Aorta (tissue), 5 donors: Measurements from ENCODE around the gene LPP. TPM values are rescaled to one million over a fixed set of nuclear protein-coding genes. Genes with fewer than 3 reads are reported as not detected.

Experiments used
- ATAC-seq: fragments of 200-7000 bp; cut with Tn5 transposase; one replicate; pipeline ENCODE4 v1.9.1; 2022; ENCODE audit warnings: moderate library complexity; ENCODE audit not compliant: low FRiP score
- DNase-seq, 2 donors: peaks; one replicate each; pipeline ENCODE4 v3.0.0-alpha.2; 2020
- H3K27ac ChIP-seq, 2 donors: one replicate each; pipeline ENCODE4 v1.5.1; 2013; ENCODE audit warnings: low read length in 2 of 2, mild to moderate bottlenecking in 2 of 2, moderate library complexity in 2 of 2, control low read depth in 1 of 2, inconsistent platforms in 1 of 2, low read depth in 1 of 2
- H3K27me3 ChIP-seq, 2 donors: one replicate each; pipeline ENCODE4 v1.6.1; 2013; ENCODE audit warnings: control low read depth in 1 of 2, low read length in 1 of 2, mild to moderate bottlenecking in 1 of 2, moderate library complexity in 1 of 2; ENCODE audit not compliant: insufficient read depth in 2 of 2, control insufficient read depth in 1 of 2
- H3K36me3 ChIP-seq, 2 donors: one replicate each; pipeline ENCODE4 v1.6.1; 2013; ENCODE audit warnings: control low read depth in 1 of 2, low read length in 1 of 2, mild to moderate bottlenecking in 1 of 2; ENCODE audit not compliant: insufficient read depth in 2 of 2, control insufficient read depth in 1 of 2
- H3K4me1 ChIP-seq, 2 donors: one replicate each; pipeline ENCODE4 v1.6.1; 2013; ENCODE audit warnings: low read length in 2 of 2, control low read depth in 1 of 2, mild to moderate bottlenecking in 1 of 2, moderate library complexity in 1 of 2; ENCODE audit not compliant: insufficient read depth in 2 of 2, control insufficient read depth in 1 of 2
- H3K4me3 ChIP-seq, 2 donors: one replicate each; pipeline ENCODE4 v1.5.1; 2013; ENCODE audit warnings: low read length in 2 of 2, control low read depth in 1 of 2, mild to moderate bottlenecking in 1 of 2
- H3K9me3 ChIP-seq: one replicate; pipeline ENCODE4 v1.6.1; 2013; ENCODE audit warnings: mild to moderate bottlenecking, low read length; ENCODE audit not compliant: control insufficient read depth
- WGBS, 2 donors: extraction: QIAGEN DNeasy Blood & Tissue Kit; methylation state at CpG; one replicate each; pipeline ENCODE4 v1.1.7; 2013; 5-methylcytosine and 5-hydroxymethylcytosine counted together
- intact Hi-C, 2 donors: fragments of 100-400 bp; cut with DNase I; formaldehyde crosslinking; loops; one replicate each; pipeline versions ENCODE4 v1.14.2 to v1.15.0; 2022
- polyA plus RNA-seq, 2 donors: library from polyadenylated mRNA; stranded (reverse); fragments of 200-250 nt; gene quantifications; one replicate each; pipeline ENCODE4 v1.2.3, GENCODE V29; 2013
- total RNA-seq, 2 donors: library from RNA; stranded (reverse); fragmentation: NEBNext Ultra II Directional; extraction: Animal tissue kit (Norgen Biotek cat#: 25700); gene quantifications; one replicate each; pipeline ENCODE4 v1.2.1, GENCODE V29; 2021
- donor health status: healthy with polysubstance abuse.
- donor health status: Bipolar disorder and iron deficiency.
- donor health status: DM: no; HTN: no; CAD: no.
- donor health status: DM: no; HTN: no; CAD: no.
- donor health status: DM: yes; HTN: yes; CAD: no.

The LPP gene
- total and polyA plus RNA-seq, 4 donors = 37.7 to 2,536 (median 527) TPM

GRCh38 chr3:188179006-188179966 is 25.3 kb downstream of the LPP start:
- Histone ChIP-seq H3K4me1 (peaks cover 3 to 17% of the 10 kb centered on the region in 2 donors), H3K27ac (peak overlapping the region; percentile 44 to 96), H3K27me3 (no peaks in the 10 kb centered on the region), H3K36me3 (no peaks in the 10 kb centered on the region), H3K4me3 (no peak overlapping the region), H3K9me3 (no peaks in the 10 kb centered on the region)
- ATAC-seq (peak; percentile 89), DNase-seq (peak; percentile 78 to 83)
- WGBS, 2 donors = 5 to 12% methylated on average over 16 of the region's 16 CpGs
- intact Hi-C loops = loop anchor here in 1 of 2 donors (5.0 kb wide), 1 partner anchor 33 kb away; no protein-coding TSS in a partner anchor

GRCh38 chr3:188180114-188180513 is 26.2 kb downstream of the LPP start:
- peak overlapping the region; percentile 44 to 96 for H3K27ac ChIP-seq
- H3K36me3 ChIP-seq = no peaks in the 10 kb centered on the region
- H3K4me3 ChIP-seq = no peak overlapping the region
- no peaks in the 10 kb centered on the region for H3K9me3 ChIP-seq
- intact Hi-C loops = no loop called here
- no peak for ATAC-seq
- H3K4me1 ChIP-seq = peaks cover 3 to 23% of the 10 kb centered on the region in 2 donors
- no peaks in the 10 kb centered on the region for H3K27me3 ChIP-seq
- DNase-seq = no peak
- WGBS, 2 donors = 32 to 50% methylated on average over 7 of the region's 7 CpGs

- DNase-seq (no peak), ATAC-seq (no peak)
- H3K27ac ChIP-seq = no peak overlapping the region
- no peaks in the 10 kb centered on the region for H3K36me3 ChIP-seq
- peaks cover 6 to 32% of the 10 kb centered on the region in 2 donors for H3K4me1 ChIP-seq
- no peaks in the 10 kb centered on the region for H3K9me3 ChIP-seq
- intact Hi-C loops = no loop called here
- H3K4me3 ChIP-seq = no peak overlapping the region
- 83 to 88% methylated on average over 5 of the region's 5 CpGs for WGBS, 2 donors
- H3K27me3 ChIP-seq = no peaks in the 10 kb centered on the region
Observed at GRCh38 chr3:188183452-188183851, 29.5 kb downstream of the LPP start.

- Histone ChIP-seq H3K9me3 (no peaks in the 10 kb centered on the region), H3K4me1 (peaks cover 8 to 35% of the 10 kb centered on the region in 2 donors), H3K36me3 (no peaks in the 10 kb centered on the region), H3K27me3 (no peaks in the 10 kb centered on the region), H3K27ac (no peak overlapping the region), H3K4me3 (no peak overlapping the region)
- DNase-seq (no peak), ATAC-seq (no peak)
- WGBS, 2 donors = 26 to 32% methylated on average over 3 of the region's 3 CpGs
- intact Hi-C loops = no loop called here
Observed at GRCh38 chr3:188184160-188184559, 30.2 kb downstream of the LPP start.

GRCh38 chr3:188184649-188185048 is 30.7 kb downstream of the LPP start:
- H3K4me3 ChIP-seq = no peak overlapping the region
- no peaks in the 10 kb centered on the region for H3K36me3 ChIP-seq
- intact Hi-C loops = no loop called here
- WGBS, 2 donors = 68 to 74% methylated on average over 3 of the region's 3 CpGs
- no peaks in the 10 kb centered on the region for H3K27me3 ChIP-seq
- peaks cover 8 to 37% of the 10 kb centered on the region in 2 donors for H3K4me1 ChIP-seq
- peak overlapping the region in 1 of 2 donors; percentile 22 for H3K27ac ChIP-seq
- no peak for ATAC-seq
- H3K9me3 ChIP-seq = no peaks in the 10 kb centered on the region
- DNase-seq = no peak

GRCh38 chr3:188185717-188186251 is 31.8 kb downstream of the LPP start:
- Histone ChIP-seq H3K9me3 (no peaks in the 10 kb centered on the region), H3K4me3 (no peak overlapping the region), H3K27ac (peak overlapping the region; percentile 49 to 77), H3K36me3 (no peaks in the 10 kb centered on the region), H3K27me3 (no peaks in the 10 kb centered on the region), H3K4me1 (peaks cover 9 to 37% of the 10 kb centered on the region in 2 donors)
- DNase-seq (no peak), ATAC-seq (peak; percentile 62)
- WGBS, 2 donors = 11 to 14% methylated on average over 7 of the region's 7 CpGs
- intact Hi-C loops = no loop called here

- Histone ChIP-seq H3K36me3 (no peaks in the 10 kb centered on the region), H3K4me1 (peaks cover 11 to 37% of the 10 kb centered on the region in 2 donors), H3K9me3 (no peaks in the 10 kb centered on the region), H3K27me3 (no peaks in the 10 kb centered on the region), H3K27ac (no peak overlapping the region), H3K4me3 (no peak overlapping the region)
- WGBS, 2 donors = 72 to 79% methylated on average over 2 of the region's 2 CpGs
- ATAC-seq (no peak), DNase-seq (no peak)
- intact Hi-C loops = no loop called here
Observed at GRCh38 chr3:188187053-188187452, 33.1 kb downstream of the LPP start.

GRCh38 chr3:188188911-188189310 is 35.0 kb downstream of the LPP start:
- Histone ChIP-seq H3K4me1 (peaks cover 13 to 32% of the 10 kb centered on the region in 2 donors), H3K36me3 (peaks cover 0 to 2% of the 10 kb centered on the region in 2 donors), H3K27ac (peak overlapping the region in 1 of 2 donors; percentile 47), H3K27me3 (no peaks in the 10 kb centered on the region), H3K9me3 (no peaks in the 10 kb centered on the region), H3K4me3 (no peak overlapping the region)
- intact Hi-C loops = no loop called here
- ATAC-seq (no peak), DNase-seq (no peak)
